HG02981 (cell line): ENCODE measurements around the gene BTBD16.

Experiments used
- ATAC-seq: cut with Tn5 transposase; IDR thresholded peaks from one replicate; pipeline ENCODE4 v1.9.1; 2021; ENCODE audit warnings: mild to moderate bottlenecking, moderate library complexity; ENCODE audit not compliant: unreplicated experiment

Gene BTBD16

GRCh38 chr10:122308417-122309141 is 37.5 kb downstream of the BTBD16 start:
- ATAC-seq: no peak

GRCh38 chr10:122310311-122311050 is 39.4 kb downstream of the BTBD16 start:
- ATAC-seq: no peak

GRCh38 chr10:122311051-122311410 is 39.9 kb downstream of the BTBD16 start:
- no peak for ATAC-seq

- ATAC-seq: no peak
Measured at GRCh38 chr10:122311716-122312115, 40.6 kb downstream of the BTBD16 start.

GRCh38 chr10:122316224-122316884 is 45.3 kb downstream of the BTBD16 start:
- ATAC-seq: no peak

GRCh38 chr10:122321960-122322359 is 50.9 kb downstream of the BTBD16 start:
- no peak for ATAC-seq

GRCh38 chr10:122323189-122323588 is 52.1 kb downstream of the BTBD16 start:
- ATAC-seq: no peak

- no peak for ATAC-seq
Measured at GRCh38 chr10:122323941-122324675, 53.0 kb downstream of the BTBD16 start.

- no peak for ATAC-seq
Measured at GRCh38 chr10:122325235-122325634, 54.1 kb downstream of the BTBD16 start.

- no peak for ATAC-seq
Measured at GRCh38 chr10:122326385-122326784, 55.3 kb downstream of the BTBD16 start.

GRCh38 chr10:122326806-122327205 is 55.7 kb downstream of the BTBD16 start:
- ATAC-seq: no peak

- no peak for ATAC-seq
Measured at GRCh38 chr10:122327237-122328206, 56.4 kb downstream of the BTBD16 start.

GRCh38 chr10:122328676-122329075 is 57.6 kb downstream of the BTBD16 start:
- ATAC-seq: no peak

- ATAC-seq: no peak
Measured at GRCh38 chr10:122329416-122329815, 58.3 kb downstream of the BTBD16 start.

GRCh38 chr10:122331100-122331499 is 60.0 kb downstream of the BTBD16 start:
- ATAC-seq: no peak

GRCh38 chr10:122331615-122332446 is 60.7 kb downstream of the BTBD16 start:
- no peak for ATAC-seq

GRCh38 chr10:122333037-122333436 is 61.9 kb downstream of the BTBD16 start:
- no peak for ATAC-seq

- no peak for ATAC-seq
Measured at GRCh38 chr10:122336332-122336731, 65.2 kb downstream of the BTBD16 start.

- ATAC-seq: no peak
Measured at GRCh38 chr10:122336961-122337360, 65.9 kb downstream of the BTBD16 start.
